OCI-LY1 (cell line): Measurements from ENCODE around the gene TEX55.

Experiments
- H2AFZ ChIP-seq: fragments of 200-600 bp; sonication (generic), shearing (Covaris generic); 2 replicates; pipeline ENCODE4 v1.6.0; 2014; ENCODE audit warnings: antibody characterized with exemption, mild to moderate bottlenecking, low read length
- H3F3A ChIP-seq: fragments of 200-600 bp; sonication (generic), shearing (Covaris generic); 2 replicates; pipeline ENCODE4 v1.6.0; 2014; ENCODE audit warnings: mild to moderate bottlenecking, antibody characterized with exemption, low read length, moderate library complexity; ENCODE audit not compliant: insufficient read depth
- H3K27ac ChIP-seq: fragments of 200-600 bp; sonication (generic); 2 replicates; pipeline ENCODE4 v1.5.1; 2014; ENCODE audit warnings: low read length, mixed run types, mild to moderate bottlenecking, low read depth; ENCODE audit not compliant: poor library complexity, severe bottlenecking
- H3K27me3 ChIP-seq: fragments of 200-600 bp; sonication (generic); 2 replicates; pipeline ENCODE4 v1.6.0; 2014; ENCODE audit warnings: antibody characterized with exemption, mild to moderate bottlenecking, low read length, moderate library complexity; ENCODE audit not compliant: insufficient read depth
- H3K36me3 ChIP-seq: fragments of 200-600 bp; sonication (generic); 2 replicates; pipeline ENCODE4 v1.6.1; 2014; ENCODE audit warnings: mild to moderate bottlenecking, antibody characterized with exemption, low read length, moderate library complexity, mixed read lengths; ENCODE audit not compliant: insufficient read depth
- H3K4me1 ChIP-seq: fragments of 200-600 bp; sonication (generic); 2 replicates; pipeline ENCODE4 v1.5.1; 2014; ENCODE audit warnings: mild to moderate bottlenecking, low read length, moderate library complexity; ENCODE audit not compliant: insufficient read depth, severe bottlenecking
- H3K4me2 ChIP-seq: fragments of 200-600 bp; sonication (generic), shearing (Covaris generic); 2 replicates; pipeline ENCODE4 v1.6.1; 2014; ENCODE audit warnings: low read length
- H3K4me3 ChIP-seq: fragments of 200-600 bp; sonication (generic); 2 replicates; pipeline ENCODE4 v1.5.1; 2014; ENCODE audit warnings: low read length, low read depth, mild to moderate bottlenecking, mixed read lengths; ENCODE audit not compliant: poor library complexity, severe bottlenecking
- H3K79me2 ChIP-seq: fragments of 200-600 bp; shearing (Covaris generic); 2 replicates; pipeline ENCODE4 v1.6.1; 2016; ENCODE audit warnings: mixed run types, low read length, mixed read lengths; ENCODE audit not compliant: insufficient read depth
- H3K9ac ChIP-seq: fragments of 200-600 bp; sonication (generic), shearing (Covaris generic); 2 replicates; pipeline ENCODE4 v1.6.1; 2014; ENCODE audit warnings: mild to moderate bottlenecking, low read length, mixed read lengths
- H3K9me2 ChIP-seq: fragments of 200-600 bp; sonication (generic), shearing (Covaris generic); 2 replicates; pipeline ENCODE4 v1.6.1; 2014; ENCODE audit warnings: low read depth, mild to moderate bottlenecking, low read length, mixed read lengths
- H3K9me3 ChIP-seq: fragments of 200-600 bp; shearing (Covaris generic); 2 replicates; pipeline ENCODE4 v1.6.1; 2014; ENCODE audit warnings: low read length, mixed read lengths
- H4K20me1 ChIP-seq: fragments of 200-600 bp; sonication (generic), shearing (Covaris generic); 2 replicates; pipeline ENCODE4 v1.6.0; 2016; ENCODE audit warnings: mild to moderate bottlenecking, low read length; ENCODE audit not compliant: insufficient read depth
- CTCF ChIP-seq: fragments of 200-600 bp; sonication (generic), shearing (Covaris generic); IDR thresholded peaks from 2 replicates; pipeline ENCODE4 v1.5.1; 2017; ENCODE audit warnings: mild to moderate bottlenecking, antibody characterized with exemption, low read length, moderate library complexity, mixed read lengths
- EZH2 ChIP-seq: fragments of 200-600 bp; sonication (generic), shearing (Covaris generic); IDR thresholded peaks from 2 replicates; pipeline ENCODE4 v1.8.0; 2017; ENCODE audit warnings: borderline replicate concordance, mixed run types, mild to moderate bottlenecking, antibody characterized with exemption, low read length, moderate library complexity, mixed read lengths

Gene TEX55

GRCh38 chr3:119184796-119185570, 39.0 kb downstream of the TEX55 start:
- Histone ChIP-seq H3K36me3 (no peaks in the 10 kb centered on the region), H3K79me2 (no peaks in the 10 kb centered on the region), H3K27ac (no peak overlapping the region), H4K20me1 (no peaks in the 10 kb centered on the region), H3K9ac (no peak overlapping the region), H2AFZ (no peak overlapping the region), H3K4me1 (no peaks in the 10 kb centered on the region), H3K9me2 (no peaks in the 10 kb centered on the region), H3K4me3 (no peak overlapping the region), H3K27me3 (no peaks in the 10 kb centered on the region), H3K9me3 (no peaks in the 10 kb centered on the region), H3F3A (no peaks in the 10 kb centered on the region), H3K4me2 (no peak overlapping the region)
- TF ChIP-seq CTCF (no peak), EZH2 (no peak)

GRCh38 chr3:119187266-119187665, 41.3 kb downstream of the TEX55 start:
- Histone ChIP-seq H4K20me1 (no peaks in the 10 kb centered on the region), H3K27me3 (no peaks in the 10 kb centered on the region), H3K79me2 (no peaks in the 10 kb centered on the region), H3K4me2 (no peak overlapping the region), H3K9ac (no peak overlapping the region), H3K27ac (no peak overlapping the region), H3K36me3 (no peaks in the 10 kb centered on the region), H3K4me1 (no peaks in the 10 kb centered on the region), H3K9me2 (no peaks in the 10 kb centered on the region), H3K9me3 (no peaks in the 10 kb centered on the region), H3K4me3 (no peak overlapping the region), H2AFZ (no peak overlapping the region), H3F3A (no peaks in the 10 kb centered on the region)
- TF ChIP-seq EZH2 (no peak), CTCF (no peak)

GRCh38 chr3:119191800-119192199, 45.8 kb downstream of the TEX55 start:
- Histone ChIP-seq H3K9ac (no peak overlapping the region), H3K9me3 (no peaks in the 10 kb centered on the region), H4K20me1 (no peaks in the 10 kb centered on the region), H3K4me2 (no peak overlapping the region), H3K79me2 (no peaks in the 10 kb centered on the region), H3K27ac (no peak overlapping the region), H3K4me1 (no peaks in the 10 kb centered on the region), H2AFZ (no peak overlapping the region), H3K36me3 (no peaks in the 10 kb centered on the region), H3K4me3 (no peak overlapping the region), H3K9me2 (no peaks in the 10 kb centered on the region), H3K27me3 (no peaks in the 10 kb centered on the region), H3F3A (no peaks in the 10 kb centered on the region)
- TF ChIP-seq CTCF: no peak
- TF ChIP-seq EZH2: no peak
